ENCODE data around the gene FSIP2. TPM values are rescaled to one million over a fixed set of nuclear protein-coding genes. Genes with fewer than 3 reads are reported as not detected.
"Not testable (repeated sequence)": the region's sequence is repeated elsewhere in the genome, so short reads cannot be mapped to it uniquely, and the experiment has no call there.

FSIP2 gene
- total RNA-seq, 2 experiments from 2014 or later: not detected

DNA sequence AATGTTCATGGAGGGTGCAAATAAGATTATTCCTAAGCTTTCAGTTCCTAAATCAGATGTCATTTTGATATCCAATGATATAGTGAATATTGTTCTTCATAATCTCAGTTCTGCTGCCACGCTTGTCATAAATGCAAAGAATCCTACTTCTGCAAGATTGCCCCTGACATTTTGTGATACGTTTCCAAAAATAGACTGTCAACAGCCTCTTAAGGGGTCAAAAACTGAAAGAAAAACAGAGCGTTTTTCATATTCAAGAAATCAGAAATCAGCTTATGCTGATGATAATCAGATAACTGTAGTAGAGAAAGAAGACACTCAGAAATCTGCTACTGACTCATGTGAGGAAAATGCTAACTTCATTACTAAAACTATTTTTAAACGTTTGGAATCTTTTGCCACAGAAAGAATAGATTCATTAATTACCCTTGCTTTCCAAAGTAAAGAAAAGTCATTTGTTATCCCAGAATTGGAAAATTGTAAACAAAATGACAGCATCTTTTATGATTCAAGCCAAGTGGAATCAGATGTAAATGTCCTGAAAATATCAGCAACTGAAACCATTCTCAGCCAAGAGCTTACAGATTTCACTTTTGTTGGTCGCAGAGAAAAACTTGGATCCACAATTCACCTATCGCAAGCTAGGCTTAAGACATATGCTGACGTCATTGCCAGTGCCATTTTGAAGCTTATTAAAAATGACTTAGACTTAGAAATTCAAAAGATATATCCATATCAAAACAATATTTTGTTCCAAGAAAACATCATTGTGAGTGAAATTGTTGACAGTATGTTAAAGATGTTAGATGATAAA lies 55.1 kb downstream of the FSIP2 start:
- POLR2A ChIA-PET: no interaction called here
- CTCF ChIA-PET: no interaction called here

- ChIA-PET CTCF (no interaction called here), POLR2A (no interaction called here)
Observed at GRCh38 chr2:185796758-185797157, 58.2 kb downstream of the FSIP2 start.

- CTCF ChIA-PET: no interaction called here
Observed at GRCh38 chr2:185802926-185803325, 64.3 kb downstream of the FSIP2 start.

DNA sequence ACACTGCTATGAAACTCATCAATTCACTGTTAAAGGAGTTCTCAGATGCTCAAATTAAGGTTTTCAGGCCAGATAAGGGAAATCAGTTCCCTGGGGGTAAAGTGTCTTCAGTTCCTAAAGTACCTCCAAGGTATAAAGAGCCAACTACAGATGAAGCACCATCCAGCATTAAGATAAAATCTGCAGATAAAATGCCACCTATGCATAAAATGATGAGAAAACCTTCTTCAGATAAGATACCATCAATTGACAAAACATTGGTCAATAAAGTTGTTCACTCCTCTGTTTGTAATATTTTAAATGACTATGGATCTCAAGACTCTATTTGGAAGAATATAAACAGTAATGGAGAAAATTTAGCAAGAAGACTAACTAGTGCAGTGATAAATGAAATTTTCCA lies 68.2 kb downstream of the FSIP2 start:
- POLR2A ChIA-PET: no interaction called here
- CTCF ChIA-PET: no interaction called here

More at GRCh38 chr2:185802926-185803325, 64.3 kb downstream of the FSIP2 start:
- POLR2A ChIA-PET: no interaction called here

DNA sequence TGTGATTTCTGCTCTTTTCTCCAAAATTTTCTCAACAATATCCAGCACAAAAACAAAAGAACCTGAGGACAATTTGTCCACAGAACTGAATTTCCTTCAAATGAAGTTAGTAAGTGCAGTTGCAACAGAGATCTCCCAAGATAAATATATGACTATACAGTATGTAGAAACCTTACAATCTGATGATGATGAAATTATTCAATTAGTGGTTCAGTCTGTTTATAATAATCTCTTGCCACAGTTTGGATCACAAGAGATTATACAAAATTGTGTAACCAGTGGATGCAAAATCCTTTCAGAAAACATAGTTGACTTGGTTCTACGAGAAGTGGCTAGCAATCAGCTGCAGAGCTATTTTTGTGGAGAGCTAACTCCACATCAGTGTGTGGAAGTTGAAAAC lies 68.7 kb downstream of the FSIP2 start:
- ChIA-PET POLR2A (no interaction called here), CTCF (no interaction called here)

GRCh38 chr2:185811580-185811979 lies 73.0 kb downstream of the FSIP2 start:
- ChIA-PET POLR2A (no interaction called here), CTCF (no interaction called here)

DNA sequence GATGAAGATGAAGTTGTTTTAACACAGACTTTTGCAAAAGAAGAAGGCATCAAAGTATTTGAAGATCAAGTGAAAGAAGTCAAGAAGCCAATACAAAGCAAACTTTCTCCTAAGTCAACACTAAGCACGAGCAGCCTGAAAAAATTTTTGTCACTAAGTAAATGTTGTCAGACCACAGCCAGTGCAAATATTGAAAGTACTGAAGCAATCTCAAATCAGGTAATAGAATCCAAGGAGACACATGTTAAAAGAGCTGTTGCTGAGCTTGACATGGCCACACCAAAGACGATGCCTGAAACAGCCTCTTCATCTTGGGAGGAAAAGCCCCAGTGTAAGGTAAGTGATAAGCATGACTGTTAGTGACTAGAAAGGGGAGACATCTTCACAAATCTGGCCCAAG lies 75.1 kb downstream of the FSIP2 start:
- CTCF ChIA-PET: no interaction called here
- POLR2A ChIA-PET: no interaction called here

- ChIA-PET CTCF (no interaction called here), POLR2A (no interaction called here)
Observed at GRCh38 chr2:185817991-185818390, 79.4 kb downstream of the FSIP2 start.

GRCh38 chr2:185821467-185821866 lies 82.9 kb downstream of the FSIP2 start:
- ChIA-PET CTCF (no interaction called here), POLR2A (no interaction called here)

GRCh38 chr2:185823773-185824172 lies 85.2 kb downstream of the FSIP2 start:
- ChIA-PET POLR2A (no interaction called here), CTCF (no interaction called here)

GRCh38 chr2:185825557-185825956 lies 87.0 kb downstream of the FSIP2 start:
- CTCF ChIA-PET: no interaction called here

DNA sequence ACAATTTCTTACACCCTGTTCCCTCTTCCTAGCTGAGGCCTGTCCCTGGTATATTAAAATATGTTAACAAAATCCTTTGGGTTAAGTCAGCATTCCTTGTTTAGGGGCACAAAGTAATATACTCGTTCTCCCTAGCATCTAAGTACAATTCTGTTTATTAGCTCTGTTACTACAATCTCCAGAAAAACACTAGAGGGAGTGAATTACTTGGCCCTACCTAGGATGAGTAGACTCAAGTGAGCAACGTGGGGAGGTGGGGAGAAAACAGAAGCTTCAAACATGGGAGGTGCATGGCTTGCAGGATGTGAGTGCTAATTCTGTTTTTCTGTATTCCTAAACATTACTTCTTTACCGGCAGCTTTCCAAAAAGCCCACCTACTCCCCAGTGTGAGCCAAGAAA lies 89.7 kb downstream of the FSIP2 start:
- POLR2A ChIA-PET: no interaction called here
- CTCF ChIA-PET: no interaction called here

More at GRCh38 chr2:185825557-185825956, 87.0 kb downstream of the FSIP2 start:
- POLR2A ChIA-PET: no interaction called here

GRCh38 chr2:185833864-185834263 lies 95.3 kb downstream of the FSIP2 start:
- ChIA-PET CTCF (no interaction called here), POLR2A (no interaction called here)

DNA sequence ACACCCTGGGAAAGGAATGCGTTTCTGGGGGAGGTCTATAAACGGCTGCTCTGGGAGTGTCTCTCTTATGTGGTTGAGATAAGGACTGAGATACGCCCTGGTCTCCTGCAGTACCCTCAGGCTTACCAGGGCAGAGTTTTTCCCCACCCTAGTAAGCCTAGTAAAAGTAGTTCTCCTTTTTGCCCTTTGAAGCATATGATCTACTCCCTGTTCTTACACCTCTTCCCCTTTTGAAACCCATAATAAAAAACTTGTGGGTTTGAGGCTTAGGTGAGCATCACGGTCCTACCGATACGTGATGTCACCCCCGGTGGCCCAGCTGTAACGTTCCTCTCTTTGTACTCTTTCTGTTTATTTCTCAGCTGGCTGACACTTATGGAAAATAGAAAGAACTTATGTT lies 97.4 kb downstream of the FSIP2 start:
- POLR2A ChIA-PET: no interaction called here
- CTCF ChIA-PET: no interaction called here

- ChIA-PET CTCF (no interaction called here), POLR2A (no interaction called here)
Observed at GRCh38 chr2:185854885-185855284, 116.3 kb downstream of the FSIP2 start.

- ChIA-PET POLR2A (no interaction called here), CTCF (no interaction called here)
Observed at GRCh38 chr2:185857691-185858090, 119.1 kb downstream of the FSIP2 start.

DNA sequence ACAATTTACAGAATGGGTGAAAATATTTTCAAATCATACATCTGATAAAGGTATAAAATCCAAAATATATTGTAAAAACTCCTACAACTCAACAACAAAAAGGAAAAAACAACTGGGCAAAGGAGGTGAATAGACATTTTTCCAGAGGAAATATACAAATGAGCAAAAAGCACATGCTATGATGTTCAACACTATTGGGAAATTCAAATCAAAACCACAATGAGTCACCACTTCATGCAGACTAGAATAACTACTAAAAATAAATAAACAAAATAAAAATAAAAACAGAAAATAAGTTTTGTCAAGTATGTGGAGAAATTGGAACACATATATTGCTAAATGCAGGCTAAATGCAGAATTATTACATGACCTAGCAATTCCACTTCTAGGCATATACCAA lies 120.9 kb downstream of the FSIP2 start:
- ChIA-PET POLR2A (no interaction called here), CTCF (no interaction called here)

- ChIA-PET CTCF (no interaction called here), POLR2A (no interaction called here)
Observed at GRCh38 chr2:185860321-185860720, 121.7 kb downstream of the FSIP2 start.

DNA sequence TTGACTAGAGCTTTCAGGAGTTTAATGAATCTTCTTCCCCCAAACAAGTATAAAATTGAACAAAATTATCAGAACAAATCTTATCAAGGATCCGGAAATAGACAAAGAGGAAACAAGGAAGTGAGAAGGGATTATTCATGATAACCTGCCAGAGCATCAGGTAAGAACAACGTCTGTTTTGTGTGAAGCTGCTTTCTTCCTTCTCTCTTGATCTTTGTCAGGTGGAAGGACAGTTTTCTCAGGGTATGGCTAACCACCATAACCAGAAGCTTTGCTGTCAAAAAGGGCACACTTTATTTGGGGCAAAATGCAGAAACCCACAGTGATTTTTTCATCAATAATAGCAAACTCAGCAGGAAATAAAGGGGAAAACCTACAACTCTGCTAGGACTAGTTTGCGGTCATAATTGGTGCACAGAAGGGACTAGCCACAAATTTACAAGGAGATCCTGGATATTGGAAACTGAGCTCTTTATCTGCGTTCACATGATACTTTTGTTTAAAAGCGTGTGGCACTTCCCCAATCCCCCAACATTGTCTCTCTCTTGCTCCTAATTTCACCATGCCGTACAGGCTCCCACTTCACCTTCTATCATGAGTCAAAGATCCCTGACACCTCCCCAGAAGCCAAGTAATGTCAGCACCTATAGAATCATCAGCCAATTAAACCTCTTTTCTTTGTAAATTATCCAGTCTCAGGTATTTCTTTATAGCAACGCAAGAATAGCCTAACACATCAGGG lies 124.2 kb downstream of the FSIP2 start:
- POLR2A ChIA-PET: no interaction called here
- CTCF ChIA-PET: no interaction called here

- POLR2A ChIA-PET, CTCF ChIA-PET: not testable (repeated sequence)
Observed at GRCh38 chr2:185864468-185865260, 126.1 kb downstream of the FSIP2 start.

Measured in activated CD8-positive, alpha-beta memory T cell treated with anti-CD3 and anti-CD28 coated beads for 36 hours (primary cell).